GM12891 (cell line): ENCODE measurements around the gene KIF16B.

Experiments
- POLR2A ChIP-seq: IDR thresholded peaks from 2 replicates; pipeline ENCODE4 v1.6.1; 2011; ENCODE audit warnings: low read depth, low read length, control low read depth
- POLR2AphosphoS5 ChIP-seq: IDR thresholded peaks from 2 replicates; pipeline ENCODE4 v1.6.1; 2011; ENCODE audit warnings: low read depth, low read length, control low read depth
- POU2F2 ChIP-seq: IDR thresholded peaks from 2 replicates; pipeline ENCODE4 v1.6.1; 2011; ENCODE audit warnings: low read depth, mild to moderate bottlenecking, control low read depth, low read length, moderate library complexity
- SPI1 ChIP-seq: IDR thresholded peaks from 2 replicates; pipeline ENCODE4 v1.6.1; 2011; ENCODE audit warnings: low read depth, low read length, control low read depth

DNA sequence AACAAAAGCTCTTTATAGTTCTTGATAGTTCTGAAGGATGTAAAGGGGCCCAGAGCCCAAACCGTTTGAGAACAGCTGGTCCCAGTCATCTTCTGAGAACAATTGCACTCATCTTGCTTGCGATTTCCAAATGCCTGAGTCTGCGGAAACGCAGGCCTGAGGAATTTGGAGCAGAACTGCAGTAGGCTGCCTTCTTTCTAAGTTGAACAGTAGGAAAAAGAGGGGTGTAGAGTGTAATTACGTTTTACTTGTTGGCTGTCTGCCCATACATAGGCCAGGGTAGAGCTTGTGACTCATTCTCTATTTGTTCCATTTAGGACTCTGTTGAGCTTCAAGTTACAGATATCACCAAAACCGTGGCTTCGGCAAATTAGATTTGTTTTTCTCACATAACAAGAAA, 42.0 kb upstream of the KIF16B start:
- TF ChIP-seq POLR2AphosphoS5, result no peak
- no peak for TF ChIP-seq POLR2A
- no peak for TF ChIP-seq POU2F2
- TF ChIP-seq SPI1, result no peak
